ENCODE measurements around the gene PYCARD.
"Not testable (repeated sequence)": the region's sequence is repeated elsewhere in the genome, so short reads cannot be mapped to it uniquely, and the experiment has no call there.

The PYCARD gene

DNA sequence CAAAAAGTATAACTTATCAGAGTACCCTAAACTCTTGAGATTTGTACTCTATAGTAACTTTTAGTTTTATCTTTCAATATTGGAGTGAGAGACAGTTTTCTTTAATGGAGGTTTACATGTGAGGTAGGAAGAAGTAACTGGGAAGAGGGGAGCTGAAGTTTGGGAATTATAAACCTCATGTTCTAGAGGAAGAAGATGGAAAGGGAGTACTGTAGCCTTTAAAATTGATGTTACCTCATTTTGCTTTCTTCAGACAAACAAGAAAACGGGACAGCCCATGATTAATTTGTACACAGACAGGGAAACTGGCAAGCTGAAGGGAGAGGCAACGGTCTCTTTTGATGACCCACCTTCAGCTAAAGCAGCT, 13.2 kb downstream of the PYCARD start:
- no peak for DNase-seq

GRCh38 chr16:31188450-31189411, 13.8 kb downstream of the PYCARD start:
- DNase-seq: no peak

GRCh38 chr16:31187808-31188189, 14.8 kb downstream of the PYCARD start:
- no peak for DNase-seq

DNA sequence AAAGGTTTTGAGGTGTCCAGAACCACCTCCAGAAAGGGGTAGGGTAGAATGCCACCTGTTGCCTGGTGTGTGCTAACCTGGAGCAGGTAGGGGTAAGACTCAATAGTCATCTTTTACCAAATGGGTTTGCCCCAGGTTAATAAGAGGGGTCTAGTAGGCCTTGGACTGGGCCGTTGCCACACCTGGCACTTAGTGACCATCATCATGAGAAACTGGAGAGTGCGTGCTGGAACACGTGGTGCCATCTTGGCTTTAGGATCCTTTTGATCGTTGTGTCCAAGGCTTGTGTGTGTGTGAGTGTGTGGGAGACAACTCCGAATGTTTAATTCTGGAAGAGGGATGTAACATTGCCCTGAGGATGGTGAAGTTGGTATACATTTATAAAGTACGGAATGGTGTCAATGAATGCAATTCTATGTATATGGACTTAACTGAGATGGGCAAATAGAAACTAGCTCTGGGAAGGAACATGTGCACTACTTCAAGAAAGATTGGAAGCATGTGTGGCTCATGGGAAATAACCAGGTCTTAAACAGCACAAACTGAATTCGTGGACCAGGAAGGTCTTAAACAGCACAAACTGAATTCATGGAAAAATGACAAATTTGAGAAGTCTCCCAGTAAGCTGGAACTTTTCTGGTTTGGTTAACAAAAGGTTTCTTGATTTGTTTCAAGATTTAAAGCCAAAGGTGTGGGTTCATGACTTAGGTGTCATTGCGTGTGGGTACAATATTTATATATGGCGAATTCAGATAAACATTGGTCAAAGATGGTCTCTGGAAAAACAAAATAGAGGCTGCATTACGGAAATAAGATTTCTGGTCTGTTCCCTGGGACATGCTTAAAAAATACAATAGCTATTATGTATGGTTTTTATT, 15.4 kb downstream of the PYCARD start:
- DNase-seq: no peak

- no peak for DNase-seq
Observed at GRCh38 chr16:31186176-31186575, 16.4 kb downstream of the PYCARD start.

GRCh38 chr16:31185339-31185738, 17.2 kb downstream of the PYCARD start:
- DNase-seq: no peak

GRCh38 chr16:31184888-31185287, 17.7 kb downstream of the PYCARD start:
- DNase-seq: no peak

- no peak for DNase-seq
Observed at GRCh38 chr16:31183432-31184428, 18.8 kb downstream of the PYCARD start.

DNA sequence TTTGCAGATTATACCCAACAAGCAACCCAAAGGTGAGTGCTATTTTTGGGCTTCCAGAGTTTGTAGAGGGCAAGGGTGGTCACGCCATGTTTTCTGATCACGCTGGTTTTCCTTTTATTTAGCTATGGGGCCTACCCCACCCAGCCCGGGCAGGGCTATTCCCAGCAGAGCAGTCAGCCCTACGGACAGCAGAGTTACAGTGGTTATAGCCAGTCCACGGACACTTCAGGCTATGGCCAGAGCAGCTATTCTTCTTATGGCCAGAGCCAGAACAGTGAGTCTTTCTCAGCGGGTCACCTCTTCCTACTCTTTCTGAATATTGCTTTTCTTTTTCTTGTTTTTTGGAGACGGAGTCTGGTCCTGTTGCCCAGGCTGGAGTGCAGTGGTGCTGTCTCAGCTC, 20.2 kb downstream of the PYCARD start:
- DNase-seq: no peak

- DNase-seq: peak; percentile 54
Observed at GRCh38 chr16:31181102-31181830, 21.3 kb downstream of the PYCARD start.

- DNase-seq: peak; percentile 84
Observed at GRCh38 chr16:31179747-31180459, 22.7 kb downstream of the PYCARD start, which contains the start of gene FUS. Gene FUS, plus strand, starts transcription at chr16:31180139. Its CDS starts 76 bp downstream, at chr16:31180215.

- DNase-seq: no peak
Observed at GRCh38 chr16:31179219-31179746, 23.3 kb downstream of the PYCARD start.

GRCh38 chr16:31177136-31177535, 25.4 kb downstream of the PYCARD start:
- peak; percentile 53 for DNase-seq

GRCh38 chr16:31170048-31170447, 32.5 kb downstream of the PYCARD start:
- DNase-seq: not testable (repeated sequence)

DNA sequence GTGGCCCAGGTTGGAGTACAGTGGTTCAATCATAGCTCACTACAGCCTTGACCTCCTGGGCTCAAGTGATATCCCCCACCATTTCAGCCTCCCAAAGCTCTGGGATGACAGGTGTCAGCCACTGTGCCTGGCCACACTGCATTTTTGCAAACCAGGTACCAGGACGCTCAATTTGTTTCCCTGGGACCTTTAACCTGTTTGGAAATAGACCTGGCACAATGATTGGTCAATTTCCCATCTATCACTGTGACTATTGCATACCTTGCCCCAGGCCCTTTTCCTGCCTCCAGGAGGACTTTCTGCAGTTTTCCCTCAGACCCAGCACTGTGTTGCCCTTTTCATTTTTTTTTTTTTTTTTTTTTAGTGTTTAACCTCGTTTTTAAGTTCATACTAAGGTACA, 33.7 kb downstream of the PYCARD start:
- no peak for DNase-seq

DNA sequence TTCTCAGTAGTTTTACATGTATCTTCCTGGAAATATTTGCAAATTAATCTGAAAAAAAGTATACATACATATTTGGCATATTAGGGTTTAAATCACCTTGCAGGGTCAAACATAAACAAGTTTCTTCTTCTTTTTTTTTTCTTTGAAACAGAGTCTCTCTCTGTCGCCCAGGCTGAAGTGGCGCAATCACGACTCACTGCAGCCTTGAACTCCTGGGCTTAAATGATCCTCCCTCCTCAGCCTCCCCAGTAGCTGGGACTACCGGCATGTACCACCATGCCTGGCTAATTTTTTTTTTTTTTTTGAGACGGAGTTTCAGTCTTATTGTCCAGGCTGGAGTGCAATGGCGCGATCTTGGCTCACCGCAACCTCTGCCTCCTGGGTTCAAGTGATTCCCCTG, 35.2 kb downstream of the PYCARD start:
- no peak for DNase-seq

DNA sequence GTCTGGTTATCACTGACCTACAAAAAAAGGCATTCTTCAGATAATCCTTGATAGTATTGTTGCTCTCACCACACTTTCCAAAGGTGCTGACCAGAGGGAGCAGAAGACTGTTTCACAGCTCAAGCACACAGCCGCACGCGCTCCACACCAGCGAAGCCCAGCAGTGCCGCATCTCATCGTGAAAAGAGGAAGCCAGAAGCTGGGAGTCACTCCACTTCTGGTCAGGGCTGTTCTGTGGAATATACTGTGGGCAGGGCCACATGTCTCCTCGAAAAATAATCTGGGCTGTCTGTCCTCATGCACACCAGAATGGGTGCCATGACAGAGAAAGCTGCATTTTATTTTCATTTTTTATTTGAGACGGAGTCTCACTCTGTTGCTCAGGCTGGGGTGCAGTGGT, 45.4 kb downstream of the PYCARD start:
- DNase-seq: no peak

Data from EL (cell line).